Chondrocyte (in vitro differentiated cells): ENCODE data around the gene ITPR2. TPM values are rescaled to one million over a fixed set of nuclear protein-coding genes. Genes with fewer than 3 reads are reported as not detected.
A peak's percentile ranks its signal among the peaks of the same experiment; 100 is the strongest.

Source experiments
- DNase-seq: peaks from one replicate; pipeline ENCODE4 v3.0.0; 2021; ENCODE audit warnings: mixed read lengths, low spot score
- H3K27ac Mint-ChIP-seq: one replicate; pipeline ENCODE4 v1.8.0; 2021; ENCODE audit warnings: mild to moderate bottlenecking, moderate library complexity, mixed read lengths; ENCODE audit not compliant: unreplicated experiment
- H3K27me3 Mint-ChIP-seq: 2 replicates; pipeline ENCODE4 v1.8.0; 2021; ENCODE audit warnings: low read depth, mixed read lengths
- H3K36me3 Mint-ChIP-seq: 2 replicates; pipeline ENCODE4 v1.8.0; 2021; ENCODE audit warnings: low read depth, mixed read lengths
- H3K4me1 Mint-ChIP-seq: 2 replicates; pipeline ENCODE4 v1.8.0; 2021; ENCODE audit warnings: low read depth, mild to moderate bottlenecking, mixed read lengths
- H3K4me3 Mint-ChIP-seq: one replicate; pipeline ENCODE4 v1.8.0; 2021; ENCODE audit warnings: mild to moderate bottlenecking, moderate library complexity, mixed read lengths; ENCODE audit not compliant: unreplicated experiment
- H3K9me3 Mint-ChIP-seq: 2 replicates; pipeline ENCODE4 v1.8.0; 2021; ENCODE audit warnings: low read depth, mixed read lengths
- total RNA-seq: library from RNA; stranded (reverse); gene quantifications from 3 replicates; pipeline ENCODE4 v1.2.1, GENCODE V29; 2021
- TF ChIP-seq, protein P1 (sequence below): fragments of 200-600 bp; sonication (generic); IDR thresholded peaks from 2 replicates; pipeline ENCODE4 v1.5.0; 2021; ENCODE audit warnings: antibody characterized with exemption, mild to moderate bottlenecking, moderate library complexity

ITPR2 gene
- total RNA-seq, 1 donor from 2014 or later = 18.7 TPM

DNA sequence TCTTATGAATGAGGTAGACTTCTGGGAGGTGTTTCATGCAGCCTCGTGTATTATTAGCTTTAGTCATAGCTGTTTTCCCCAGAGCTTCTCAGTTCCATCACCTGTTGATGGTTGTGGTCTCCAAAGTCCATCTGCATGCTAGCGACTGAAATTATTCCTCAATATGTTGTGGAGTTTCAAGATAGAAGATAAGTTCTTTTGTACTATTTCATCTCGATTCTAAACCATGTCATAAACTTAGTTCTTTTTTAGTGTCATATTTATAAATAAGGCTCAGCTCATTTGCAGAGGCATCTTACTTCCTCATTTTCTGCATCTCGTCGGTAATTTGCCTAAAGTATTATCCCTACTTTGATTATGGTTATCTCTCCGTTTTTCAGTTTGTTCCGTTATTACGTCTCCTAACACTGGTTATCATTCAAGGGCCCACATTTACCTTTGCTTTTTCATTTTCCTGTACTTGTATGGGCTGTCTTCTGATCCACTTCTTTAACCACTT lies 119.1 kb downstream of the ITPR2 start:
- H3K4me1 Mint-ChIP-seq = no peaks in the 10 kb centered on the region
- no peak for DNase-seq
- H3K9me3 Mint-ChIP-seq = no peaks in the 10 kb centered on the region
- H3K27ac Mint-ChIP-seq = no peak overlapping the region
- no peak overlapping the region for H3K4me3 Mint-ChIP-seq
- TF ChIP-seq, protein P1, sequence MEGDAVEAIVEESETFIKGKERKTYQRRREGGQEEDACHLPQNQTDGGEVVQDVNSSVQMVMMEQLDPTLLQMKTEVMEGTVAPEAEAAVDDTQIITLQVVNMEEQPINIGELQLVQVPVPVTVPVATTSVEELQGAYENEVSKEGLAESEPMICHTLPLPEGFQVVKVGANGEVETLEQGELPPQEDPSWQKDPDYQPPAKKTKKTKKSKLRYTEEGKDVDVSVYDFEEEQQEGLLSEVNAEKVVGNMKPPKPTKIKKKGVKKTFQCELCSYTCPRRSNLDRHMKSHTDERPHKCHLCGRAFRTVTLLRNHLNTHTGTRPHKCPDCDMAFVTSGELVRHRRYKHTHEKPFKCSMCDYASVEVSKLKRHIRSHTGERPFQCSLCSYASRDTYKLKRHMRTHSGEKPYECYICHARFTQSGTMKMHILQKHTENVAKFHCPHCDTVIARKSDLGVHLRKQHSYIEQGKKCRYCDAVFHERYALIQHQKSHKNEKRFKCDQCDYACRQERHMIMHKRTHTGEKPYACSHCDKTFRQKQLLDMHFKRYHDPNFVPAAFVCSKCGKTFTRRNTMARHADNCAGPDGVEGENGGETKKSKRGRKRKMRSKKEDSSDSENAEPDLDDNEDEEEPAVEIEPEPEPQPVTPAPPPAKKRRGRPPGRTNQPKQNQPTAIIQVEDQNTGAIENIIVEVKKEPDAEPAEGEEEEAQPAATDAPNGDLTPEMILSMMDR = no peak
- peaks cover 10% of the 10 kb centered on the region for H3K36me3 Mint-ChIP-seq
- no peaks in the 10 kb centered on the region for H3K27me3 Mint-ChIP-seq

DNA sequence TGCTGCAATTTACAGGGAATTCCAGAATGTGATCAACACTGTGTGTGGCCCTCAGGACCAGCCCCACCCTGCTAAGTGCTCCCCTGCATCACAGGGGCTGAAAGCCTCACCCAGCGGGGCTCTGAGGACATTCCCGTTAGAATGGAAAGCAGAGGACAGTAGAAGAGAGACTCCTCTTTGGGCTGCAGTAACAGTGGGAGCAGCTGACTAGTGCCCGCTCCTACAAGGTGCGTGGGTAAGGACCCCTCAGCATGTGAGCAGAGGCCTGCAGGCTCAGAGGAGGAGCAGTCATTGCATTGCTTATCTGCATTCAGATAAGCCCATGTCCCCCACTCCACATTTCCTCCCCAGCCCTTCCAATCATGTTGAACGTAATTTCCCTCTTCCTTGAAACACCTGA lies 120.1 kb downstream of the ITPR2 start:
- H3K27ac Mint-ChIP-seq = no peak overlapping the region
- no peak overlapping the region for H3K4me3 Mint-ChIP-seq
- DNase-seq = no peak
- H3K27me3 Mint-ChIP-seq = no peaks in the 10 kb centered on the region
- H3K36me3 Mint-ChIP-seq = peaks cover 12% of the 10 kb centered on the region
- TF ChIP-seq, protein P1 = no peak
- peaks cover 3% of the 10 kb centered on the region for H3K9me3 Mint-ChIP-seq
- H3K4me1 Mint-ChIP-seq = no peaks in the 10 kb centered on the region

DNA sequence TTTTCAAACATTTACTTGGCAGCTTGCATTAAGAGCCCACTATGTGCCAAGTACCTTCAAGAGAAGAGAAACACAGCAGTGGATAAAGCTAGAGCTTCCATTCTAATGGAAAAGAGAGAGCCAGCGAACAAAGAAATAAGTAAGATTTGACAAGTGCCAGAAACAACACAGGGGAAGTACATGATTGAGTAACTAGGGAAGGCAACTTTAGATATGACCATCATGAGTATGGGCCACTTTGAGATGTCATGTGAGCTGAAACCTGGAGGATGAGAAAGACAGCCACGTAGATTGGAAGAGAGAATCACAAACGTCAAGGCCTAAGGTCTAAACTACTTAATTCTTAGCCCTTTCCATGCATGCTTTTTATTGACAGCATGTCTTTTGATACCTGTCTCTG lies 121.4 kb downstream of the ITPR2 start:
- Mint-ChIP-seq H3K9me3 (peaks cover 3% of the 10 kb centered on the region), H3K36me3 (peaks cover 12% of the 10 kb centered on the region), H3K27ac (no peak overlapping the region), H3K27me3 (no peaks in the 10 kb centered on the region), H3K4me1 (no peaks in the 10 kb centered on the region), H3K4me3 (no peak overlapping the region)
- no peak for DNase-seq
- TF ChIP-seq, protein P1 = no peak

DNA sequence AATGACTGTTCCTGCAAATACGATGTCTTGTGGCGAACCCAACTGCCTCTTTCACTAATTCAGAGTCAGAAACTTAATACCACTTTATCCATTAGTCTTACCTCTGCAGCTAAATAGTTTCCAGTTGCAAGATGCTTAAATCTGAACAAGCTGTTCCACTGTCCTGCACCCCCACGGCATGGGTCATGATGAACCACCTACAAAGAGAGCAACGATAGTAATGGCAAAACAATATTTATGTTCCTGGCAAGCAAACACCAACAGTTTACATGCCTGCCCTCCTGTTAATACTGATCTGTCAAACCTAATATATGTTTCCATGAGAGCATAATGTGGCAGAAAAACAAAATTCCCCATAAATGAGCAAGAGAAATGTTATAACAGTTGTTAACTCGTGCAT lies 121.9 kb downstream of the ITPR2 start:
- Mint-ChIP-seq H3K4me3 (no peak overlapping the region), H3K4me1 (no peaks in the 10 kb centered on the region), H3K27me3 (no peaks in the 10 kb centered on the region), H3K36me3 (peaks cover 12% of the 10 kb centered on the region), H3K9me3 (peaks cover 3% of the 10 kb centered on the region), H3K27ac (no peak overlapping the region)
- TF ChIP-seq, protein P1 = no peak
- no peak for DNase-seq

DNA sequence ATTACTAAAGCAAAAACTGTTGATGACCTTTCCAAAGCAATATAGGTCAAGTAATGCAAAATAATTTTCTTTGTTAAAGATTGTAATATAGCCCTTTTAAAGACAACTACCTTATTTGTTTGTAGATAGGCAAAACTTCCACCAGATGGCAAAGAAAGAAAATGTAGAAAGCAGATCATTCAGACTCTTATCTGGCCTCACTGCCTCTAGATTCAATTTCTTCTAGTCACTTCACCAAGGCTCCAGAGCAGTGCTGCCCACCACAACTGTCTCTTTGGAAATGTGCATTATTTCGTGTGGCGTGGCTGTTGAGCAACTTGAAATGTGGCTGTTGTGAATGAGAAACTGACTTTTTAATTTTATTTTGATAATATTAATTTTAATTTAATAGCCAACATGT lies 127.1 kb downstream of the ITPR2 start:
- Mint-ChIP-seq H3K27me3 (no peaks in the 10 kb centered on the region), H3K27ac (no peak overlapping the region), H3K9me3 (peaks cover 3% of the 10 kb centered on the region), H3K36me3 (peaks cover 6% of the 10 kb centered on the region), H3K4me3 (no peak overlapping the region), H3K4me1 (peaks cover 7% of the 10 kb centered on the region)
- DNase-seq = no peak
- TF ChIP-seq, protein P1 = peak; percentile 39
